ENCODE data around the gene ZKSCAN4. TPM values are rescaled to one million over a fixed set of nuclear protein-coding genes. Genes with fewer than 3 reads are reported as not detected.

ZKSCAN4 gene
- total RNA-seq, 4 donors from 2014 or later: 4.4 to 5.9 (median 5.2) TPM

- intact Hi-C loops (cut with DNase I): loop anchor here (10.0 kb wide), 1 partner anchor 87 kb away; no protein-coding TSS in a partner anchor
- H3K27me3 ChIP-seq: no peaks in the 10 kb centered on the region
- no peak overlapping the region for H3K27ac ChIP-seq
- 2 to 3% methylated on average over 1 of the region's 1 CpG for WGBS, 2 donors
- peaks cover 8 to 10% of the 10 kb centered on the region in 2 donors for H3K36me3 ChIP-seq
- TF ChIP-seq CTCF (IDR thresholded peaks at IDR 0.05): no peak
- TF ChIP-seq POLR2A (IDR thresholded peaks at IDR 0.05): no peak
- peak overlapping the region in 2 of 3 donors; percentile 64 to 98 for H3K4me3 ChIP-seq (replicated peaks in 1 of 3)
- no peaks in the 10 kb centered on the region for H3K9me3 ChIP-seq
- DNase-seq: no peak
- H3K4me1 ChIP-seq: peaks cover 8 to 11% of the 10 kb centered on the region in 2 donors
These were observed 15.6 kb upstream of the ZKSCAN4 start for GRCh38 chr6:28267695-28268059.

GRCh38 chr6:28266962-28267694 is 15.1 kb upstream of the ZKSCAN4 start, which contains the start of gene ZSCAN26:
Gene ZSCAN26, plus strand, starts transcription at chr6:28267143. Its CDS starts 4,777 bp downstream, at chr6:28271920.
- DNase-seq: peak; percentile 76 to 81
- Histone ChIP-seq H3K27me3 (no peaks in the 10 kb centered on the region), H3K4me3 (replicated peaks in 1 of 3) (peak within 1 kb of the TSS; percentile 45 to 98 (median 64)), H3K36me3 (peaks cover 3 to 4% of the 10 kb centered on the region in 2 donors), H3K9me3 (no peaks in the 10 kb centered on the region), H3K4me1 (peaks cover 8 to 11% of the 10 kb centered on the region in 2 donors), H3K27ac (peak within 1 kb of the TSS; percentile 76 to 86 (median 76))
- TF ChIP-seq CTCF (IDR thresholded peaks at IDR 0.05) (peak in 1 of 6 experiments; percentile 1), POLR2A (IDR thresholded peaks at IDR 0.05) (peak in 1 of 2 donors; percentile 57)
- WGBS, 2 donors: 1% methylated on average over 24 to 32 of the region's 32 CpGs
- intact Hi-C loops (cut with DNase I): loop anchor here (10.0 kb wide), 1 partner anchor 88 kb away; no protein-coding TSS in a partner anchor

GRCh38 chr6:28266563-28266961 is 14.5 kb upstream of the ZKSCAN4 start:
- WGBS, 2 donors: 14 to 17% methylated on average over 5 of the region's 5 CpGs
- no peaks in the 10 kb centered on the region for H3K36me3 ChIP-seq
- peak overlapping the region; percentile 45 to 98 (median 64) for H3K4me3 ChIP-seq (replicated peaks in 1 of 3)
- H3K9me3 ChIP-seq: no peaks in the 10 kb centered on the region
- intact Hi-C loops (cut with DNase I): loop anchor here (10.0 kb wide), 1 partner anchor 88 kb away; no protein-coding TSS in a partner anchor
- TF ChIP-seq POLR2A (IDR thresholded peaks at IDR 0.05): no peak
- TF ChIP-seq CTCF (IDR thresholded peaks at IDR 0.05): no peak
- peaks cover 8 to 11% of the 10 kb centered on the region in 2 donors for H3K4me1 ChIP-seq
- no peaks in the 10 kb centered on the region for H3K27me3 ChIP-seq
- H3K27ac ChIP-seq: peak overlapping the region; percentile 76 to 86 (median 76)
- no peak for DNase-seq

- no peaks in the 10 kb centered on the region for H3K36me3 ChIP-seq
- 66 to 67% methylated on average over 4 of the region's 4 CpGs for WGBS, 2 donors
These were observed 12.8 kb upstream of the ZKSCAN4 start for GRCh38 chr6:28264834-28265401.

More at GRCh38 chr6:28264834-28265401, 12.8 kb upstream of the ZKSCAN4 start:
- peaks cover 8 to 11% of the 10 kb centered on the region in 2 donors for H3K4me1 ChIP-seq
- no peak overlapping the region for H3K4me3 ChIP-seq (replicated peaks in 1 of 3)
- H3K27ac ChIP-seq: no peak overlapping the region
- no peaks in the 10 kb centered on the region for H3K27me3 ChIP-seq
- DNase-seq: no peak
- no peaks in the 10 kb centered on the region for H3K9me3 ChIP-seq
- intact Hi-C loops (cut with DNase I): loop anchor here (10.0 kb wide), 1 partner anchor 90 kb away; no protein-coding TSS in a partner anchor
- TF ChIP-seq CTCF (IDR thresholded peaks at IDR 0.05) (no peak), POLR2A (IDR thresholded peaks at IDR 0.05) (no peak)

Data from thyroid gland (tissue), 4 donors.